Liver (tissue), 9 donors: ENCODE results near the gene CENPO. TPM values are rescaled to one million over a fixed set of nuclear protein-coding genes. Genes with fewer than 3 reads are reported as not detected.

Source experiments
- DNase-seq: peaks from one replicate; pipeline ENCODE4 v3.0.0-alpha.2; 2017; ENCODE audit warnings: low spot score
- H3K27ac ChIP-seq, 2 donors: one replicate each; pipeline ENCODE4 v1.7.0; 2013; ENCODE audit warnings: inconsistent platforms in 2 of 2, low read length in 2 of 2, control low read depth in 1 of 2, low read depth in 1 of 2, mild to moderate bottlenecking in 1 of 2
- H3K27me3 ChIP-seq, 4 donors: one replicate each; pipeline versions ENCODE4 v1.6.1 to v1.7.0; 2013; ENCODE audit warnings: low read length in 3 of 4, inconsistent platforms in 1 of 4, mild to moderate bottlenecking in 1 of 4, moderate library complexity in 1 of 4; ENCODE audit not compliant: control insufficient read depth in 4 of 4, insufficient read depth in 4 of 4
- H3K36me3 ChIP-seq, 4 donors: one replicate each; pipeline versions ENCODE4 v1.6.1 to v1.7.0; 2013; ENCODE audit warnings: low read length in 3 of 4, mild to moderate bottlenecking in 3 of 4, low read depth in 1 of 4, moderate library complexity in 1 of 4; ENCODE audit not compliant: control insufficient read depth in 4 of 4, insufficient read depth in 3 of 4
- H3K4me1 ChIP-seq, 4 donors: one replicate each; pipeline versions ENCODE4 v1.6.1 to v1.7.0; 2013; ENCODE audit warnings: low read length in 3 of 4, mild to moderate bottlenecking in 3 of 4, moderate library complexity in 1 of 4; ENCODE audit not compliant: control insufficient read depth in 4 of 4, insufficient read depth in 4 of 4
- H3K4me3 ChIP-seq, 3 donors: one replicate each; pipeline versions ENCODE4 v1.6.1 to v1.7.0; 2013; ENCODE audit warnings: low read length in 3 of 3, control low read depth in 1 of 3, low read depth in 1 of 3, mild to moderate bottlenecking in 1 of 3
- H3K9ac ChIP-seq, 2 donors: one replicate each; pipeline ENCODE4 v1.7.0; 2013; ENCODE audit warnings: low read length in 2 of 2, mild to moderate bottlenecking in 2 of 2, moderate library complexity in 2 of 2, control low read depth in 1 of 2, low read depth in 1 of 2
- H3K9me3 ChIP-seq, 4 donors: one replicate each; pipeline versions ENCODE4 v1.6.1 to v1.7.0; 2013; ENCODE audit warnings: low read length in 3 of 4; ENCODE audit not compliant: control insufficient read depth in 4 of 4
- ATF3 ChIP-seq: IDR thresholded peaks from 2 replicates; pipeline ENCODE4 v1.6.1; 2016; ENCODE audit warnings: antibody characterized with exemption
- CTCF ChIP-seq: fragments of 150-350 bp; IDR thresholded peaks from 2 replicates; pipeline ENCODE4 v1.5.1; 2017; ENCODE audit warnings: improper control_type of control experiment, low read depth, low read length; ENCODE audit not compliant: missing input control
- EGR1 ChIP-seq, 2 donors: IDR thresholded peaks; 2 replicates each; pipeline ENCODE4 v1.6.1; 2016 to 2018; ENCODE audit warnings: antibody characterized with exemption in 2 of 2, low read depth in 2 of 2
- FOXA1 ChIP-seq: IDR thresholded peaks from 2 replicates; pipeline ENCODE4 v1.6.1; 2016; ENCODE audit warnings: antibody characterized with exemption
- FOXA2 ChIP-seq: IDR thresholded peaks from 2 replicates; pipeline ENCODE4 v1.6.1; 2016; ENCODE audit warnings: antibody characterized with exemption
- GABPA ChIP-seq, 2 donors: IDR thresholded peaks in 1 of 2; conservative IDR thresholded peaks in 1 of 2; 2 replicates each; pipeline ENCODE4 v1.6.1; 2016; ENCODE audit warnings: antibody characterized with exemption in 2 of 2, mild to moderate bottlenecking in 1 of 2, moderate library complexity in 1 of 2
- HNF4A ChIP-seq, 2 donors: conservative IDR thresholded peaks; 2 replicates each; pipeline ENCODE4 v1.6.1; 2016; ENCODE audit warnings: antibody characterized with exemption in 2 of 2, mild to moderate bottlenecking in 2 of 2
- HNF4G ChIP-seq: IDR thresholded peaks from 2 replicates; pipeline ENCODE4 v1.6.1; 2016; ENCODE audit warnings: antibody characterized with exemption
- JUND ChIP-seq, 2 donors: IDR thresholded peaks; 2 replicates each; pipeline ENCODE4 v1.6.1; 2016; ENCODE audit warnings: antibody characterized with exemption in 2 of 2
- MAX ChIP-seq: IDR thresholded peaks from 2 replicates; pipeline ENCODE4 v1.6.1; 2016; ENCODE audit warnings: antibody characterized with exemption
- NR2F2 ChIP-seq: IDR thresholded peaks from 2 replicates; pipeline ENCODE4 v1.6.1; 2016; ENCODE audit warnings: antibody characterized with exemption
- RAD21 ChIP-seq, 2 donors: IDR thresholded peaks; 2 replicates each; pipeline ENCODE4 v1.6.1; 2016; ENCODE audit warnings: antibody characterized with exemption in 2 of 2, mild to moderate bottlenecking in 2 of 2
- REST ChIP-seq: IDR thresholded peaks from 2 replicates; pipeline ENCODE4 v1.6.1; 2016; ENCODE audit warnings: antibody characterized with exemption, mild to moderate bottlenecking
- RXRA ChIP-seq, 2 donors: IDR thresholded peaks; 2 replicates each; pipeline ENCODE4 v1.6.1; 2017 to 2018; ENCODE audit warnings: antibody characterized with exemption in 2 of 2, mild to moderate bottlenecking in 1 of 2
- SP1 ChIP-seq: IDR thresholded peaks from 2 replicates; pipeline ENCODE4 v1.6.1; 2018; ENCODE audit warnings: antibody characterized with exemption, mild to moderate bottlenecking
- TAF1 ChIP-seq: conservative IDR thresholded peaks from 2 replicates; pipeline ENCODE4 v1.6.1; 2016; ENCODE audit warnings: antibody characterized with exemption, mild to moderate bottlenecking
- YY1 ChIP-seq: IDR thresholded peaks from 2 replicates; pipeline ENCODE4 v1.6.1; 2016; ENCODE audit warnings: antibody characterized with exemption, mild to moderate bottlenecking
- ZBTB33 ChIP-seq: IDR thresholded peaks from 2 replicates; pipeline ENCODE4 v1.6.1; 2016; ENCODE audit warnings: antibody characterized with exemption
- WGBS: extraction: QIAGEN DNeasy Blood & Tissue Kit; methylation state at CpG from one replicate; pipeline ENCODE4 v1.1.7; 2013; 5-methylcytosine and 5-hydroxymethylcytosine counted together
- polyA plus RNA-seq, 2 donors: library from polyadenylated mRNA; stranded (reverse) in 1 of 2; unstranded in 1 of 2; fragments of 200-250 nt in 1 of 2; fragments of >200 nt in 1 of 2; fragmentation: Nextera tagmentation in 1 of 2; extraction: Ambion mirVana in 1 of 2; gene quantifications; one replicate each; pipeline versions ENCODE4 v1.2.1 to v1.2.3, GENCODE V29; 2013 to 2015
- total RNA-seq, 2 donors: library from RNA; depleted of rRNA; stranded (reverse); fragments of >200 nt; gene quantifications; one replicate each; pipeline ENCODE4 v1.2.3, GENCODE V29; 2014
- donor health status: healthy.
- donor health status: healthy.
- donor health status: healthy.
- donor health status: healthy.
- donor health status: healthy.

Gene CENPO
- total and polyA plus RNA-seq, 4 donors: 2.2 to 17.8 (median 3.2) TPM

- 92% methylated on average over 5 of the region's 5 CpGs for WGBS
- Histone ChIP-seq H3K27ac (no peak overlapping the region), H3K9me3 (no peaks in the 10 kb centered on the region), H3K9ac (no peak overlapping the region), H3K27me3 (no peaks in the 10 kb centered on the region), H3K4me1 (peaks cover 0 to 3% (median 0%) of the 10 kb centered on the region in 4 donors), H3K4me3 (no peak overlapping the region), H3K36me3 (peaks cover 2 to 14% (median 12%) of the 10 kb centered on the region in 4 donors)
- no peak for TF ChIP-seq CTCF
- no peak for TF ChIP-seq TAF1
- TF ChIP-seq HNF4A (conservative IDR thresholded peaks at IDR 0.05): no peak
- no peak for TF ChIP-seq GABPA (IDR thresholded peaks at IDR 0.05 in 1 of 2, conservative IDR thresholded peaks at IDR 0.05 in 1 of 2)
- TF ChIP-seq HNF4G: no peak
- no peak for TF ChIP-seq EGR1 (IDR thresholded peaks at IDR 0.05; ENCODE audit: low read depth in 2 of 2)
- TF ChIP-seq NR2F2: no peak
- TF ChIP-seq MAX: no peak
- no peak for TF ChIP-seq FOXA2
- no peak for TF ChIP-seq RAD21 (IDR thresholded peaks at IDR 0.05)
- TF ChIP-seq JUND (IDR thresholded peaks at IDR 0.05): no peak
- no peak for TF ChIP-seq FOXA1
- TF ChIP-seq REST: no peak
- TF ChIP-seq SP1: no peak
- TF ChIP-seq ZBTB33: no peak
- TF ChIP-seq RXRA (IDR thresholded peaks at IDR 0.05): no peak
- TF ChIP-seq ATF3: no peak
- TF ChIP-seq YY1: no peak
- DNase-seq: no peak
Measured at GRCh38 chr2:24771061-24771460, 22.2 kb upstream of the CENPO start.
